NCI-H2029 treated with DMSO at 0.1 percent for 48 hours (cell line): ENCODE measurements around the gene FREM1.

ENCODE experiments used
- DNase-seq: peaks from one replicate; lab custom pipeline; 2025; lab: John Stamatoyannopoulos, UW

FREM1 gene

GRCh38 chr9:14813336-14814248 is 96.6 kb downstream of the FREM1 start:
- DNase-seq, result no peak

- no peak for DNase-seq
Measured at GRCh38 chr9:14812806-14813205, 97.4 kb downstream of the FREM1 start.

GRCh38 chr9:14811844-14812243 is 98.4 kb downstream of the FREM1 start:
- DNase-seq, result no peak

- no peak for DNase-seq
Measured at GRCh38 chr9:14806941-14807520, 103.2 kb downstream of the FREM1 start.

GRCh38 chr9:14799030-14799429 is 111.2 kb downstream of the FREM1 start:
- DNase-seq, result no peak

GRCh38 chr9:14797435-14797834 is 112.8 kb downstream of the FREM1 start:
- no peak for DNase-seq

- DNase-seq, result no peak
Measured at GRCh38 chr9:14793389-14793788, 116.8 kb downstream of the FREM1 start.

GRCh38 chr9:14790628-14791027 is 119.6 kb downstream of the FREM1 start:
- no peak for DNase-seq

GRCh38 chr9:14788846-14789245 is 121.4 kb downstream of the FREM1 start:
- no peak for DNase-seq

- no peak for DNase-seq
Measured at GRCh38 chr9:14783358-14783757, 126.9 kb downstream of the FREM1 start.

- no peak for DNase-seq
Measured at GRCh38 chr9:14782286-14783051, 127.8 kb downstream of the FREM1 start.

- no peak for DNase-seq
Measured at GRCh38 chr9:14780693-14781092, 129.5 kb downstream of the FREM1 start.

- no peak for DNase-seq
Measured at GRCh38 chr9:14780251-14780650, 130.0 kb downstream of the FREM1 start.

- DNase-seq, result no peak
Measured at GRCh38 chr9:14779566-14780022, 130.6 kb downstream of the FREM1 start.

GRCh38 chr9:14778565-14778964 is 131.7 kb downstream of the FREM1 start:
- no peak for DNase-seq

- no peak for DNase-seq
Measured at GRCh38 chr9:14775917-14776316, 134.3 kb downstream of the FREM1 start.

- no peak for DNase-seq
Measured at GRCh38 chr9:14770592-14770991, 139.6 kb downstream of the FREM1 start.

GRCh38 chr9:14769230-14769571 is 141.0 kb downstream of the FREM1 start:
- no peak for DNase-seq

GRCh38 chr9:14768405-14769229 is 141.6 kb downstream of the FREM1 start:
- peak; percentile 15 for DNase-seq

GRCh38 chr9:14766299-14766698 is 143.9 kb downstream of the FREM1 start:
- DNase-seq, result no peak

- DNase-seq, result no peak
Measured at GRCh38 chr9:14761584-14761983, 148.6 kb downstream of the FREM1 start.

- DNase-seq, result no peak
Measured at GRCh38 chr9:14760060-14760459, 150.2 kb downstream of the FREM1 start.
